Fibroblast of lung (primary cell): Measurements from ENCODE around the gene DPYD. TPM values are rescaled to one million over a fixed set of nuclear protein-coding genes. Genes with fewer than 3 reads are reported as not detected.

Experiments used
- DNase-seq, 2 donors: peaks; one replicate each; pipeline versions ENCODE4 v3.0.0 to v3.0.0-alpha.2; 2010; ENCODE audit warnings: low read depth in 2 of 2
- H2AFZ ChIP-seq: 2 replicates; pipeline ENCODE4 v1.5.1; 2012; ENCODE audit warnings: low read length, control low read depth, inconsistent platforms
- H3K27ac ChIP-seq: 2 replicates; pipeline ENCODE4 v1.5.1; 2011; ENCODE audit warnings: low read length, control low read depth; ENCODE audit not compliant: insufficient read depth
- H3K27me3 ChIP-seq: 2 replicates; pipeline ENCODE4 v1.5.1; 2011; ENCODE audit warnings: mild to moderate bottlenecking, low read length; ENCODE audit not compliant: control insufficient read depth, insufficient read depth
- H3K36me3 ChIP-seq: 2 replicates; pipeline ENCODE4 v1.5.1; 2011; ENCODE audit warnings: low read length; ENCODE audit not compliant: control insufficient read depth, insufficient read depth
- H3K4me1 ChIP-seq: 2 replicates; pipeline ENCODE4 v1.5.1; 2011; ENCODE audit warnings: low read length; ENCODE audit not compliant: control insufficient read depth, insufficient read depth; ENCODE audit errors: extremely low read depth
- H3K4me2 ChIP-seq: 2 replicates; pipeline ENCODE4 v1.5.1; 2011; ENCODE audit warnings: low read length, control low read depth; ENCODE audit not compliant: insufficient read depth; ENCODE audit errors: extremely low read depth
- H3K4me3 ChIP-seq, 4 experiments: fragments of 200-600 bp in 1 of 4; sonication (generic) in 1 of 4; replicated peaks in 1 of 4; 2 replicates each; pipeline ENCODE4 v1.5.1; 2011 to 2016; ENCODE audit warnings: low read length in 4 of 4, low read depth in 3 of 4, mild to moderate bottlenecking in 3 of 4, control low read depth in 2 of 4, inconsistent platforms in 1 of 4, mixed read lengths in 1 of 4; ENCODE audit not compliant: insufficient read depth in 1 of 4; ENCODE audit errors: control extremely low read depth in 1 of 4
- H3K79me2 ChIP-seq: 2 replicates; pipeline ENCODE4 v1.5.1; 2012; ENCODE audit warnings: mild to moderate bottlenecking, low read length, inconsistent platforms; ENCODE audit not compliant: control insufficient read depth, insufficient read depth
- H3K9ac ChIP-seq: 2 replicates; pipeline ENCODE4 v1.5.1; 2011; ENCODE audit warnings: mild to moderate bottlenecking, low read length, control low read depth; ENCODE audit not compliant: insufficient read depth
- H3K9me3 ChIP-seq: 2 replicates; pipeline ENCODE4 v1.5.1; 2012; ENCODE audit warnings: low read depth, low read length; ENCODE audit not compliant: control insufficient read depth, insufficient read depth
- H4K20me1 ChIP-seq: 2 replicates; pipeline ENCODE4 v1.5.1; 2011; ENCODE audit warnings: low read length; ENCODE audit not compliant: control insufficient read depth, insufficient read depth; ENCODE audit errors: extremely low read depth
- EZH2 ChIP-seq: IDR thresholded peaks from 2 replicates; pipeline ENCODE4 v1.5.1; 2012; ENCODE audit warnings: low read length, control low read depth, mild to moderate bottlenecking; ENCODE audit errors: missing control alignments
- polyA plus RNA-seq, 2 donors: library from polyadenylated mRNA; depleted of rRNA in 1 of 2; stranded (reverse) in 1 of 2; unstranded in 1 of 2; fragments of >200 nt; gene quantifications; 2 replicates each; pipeline ENCODE4 v1.2.1, GENCODE V29; 2011 to 2012; ENCODE audit warnings: missing spikeins in 1 of 2
- total RNA-seq: library from RNA; depleted of rRNA; stranded (reverse); fragments of >200 nt; gene quantifications from 2 replicates; pipeline ENCODE4 v1.2.1, GENCODE V29; 2014
- TF ChIP-seq, protein P1 (sequence below), 2 donors: IDR thresholded peaks in 1 of 2; conservative IDR thresholded peaks in 1 of 2; 1 replicate in 1 of 2; 2 replicates in 1 of 2; pipeline ENCODE4 v1.5.1; 2011 to 2012; ENCODE audit warnings: low read length in 2 of 2, control low read depth in 1 of 2, inconsistent platforms in 1 of 2, low read depth in 1 of 2, mild to moderate bottlenecking in 1 of 2

Gene DPYD
- total and polyA plus RNA-seq, 2 donors (not counting 1 experiment from before 2014, with no cell fraction given), result 32.0 to 63.1 TPM

GRCh38 chr1:97827887-97828286 lies 92.9 kb downstream of the DPYD start:
- DNase-seq, result peak in 1 of 2 donors; percentile 53
- H3K4me3 ChIP-seq, result no peak overlapping the region
- no peaks in the 10 kb centered on the region for H3K79me2 ChIP-seq
- no peaks in the 10 kb centered on the region for H3K9me3 ChIP-seq
- no peak overlapping the region for H3K27ac ChIP-seq
- no peaks in the 10 kb centered on the region for H3K27me3 ChIP-seq
- H3K36me3 ChIP-seq, result no peaks in the 10 kb centered on the region
- TF ChIP-seq EZH2, result no peak
- TF ChIP-seq, protein P1, sequence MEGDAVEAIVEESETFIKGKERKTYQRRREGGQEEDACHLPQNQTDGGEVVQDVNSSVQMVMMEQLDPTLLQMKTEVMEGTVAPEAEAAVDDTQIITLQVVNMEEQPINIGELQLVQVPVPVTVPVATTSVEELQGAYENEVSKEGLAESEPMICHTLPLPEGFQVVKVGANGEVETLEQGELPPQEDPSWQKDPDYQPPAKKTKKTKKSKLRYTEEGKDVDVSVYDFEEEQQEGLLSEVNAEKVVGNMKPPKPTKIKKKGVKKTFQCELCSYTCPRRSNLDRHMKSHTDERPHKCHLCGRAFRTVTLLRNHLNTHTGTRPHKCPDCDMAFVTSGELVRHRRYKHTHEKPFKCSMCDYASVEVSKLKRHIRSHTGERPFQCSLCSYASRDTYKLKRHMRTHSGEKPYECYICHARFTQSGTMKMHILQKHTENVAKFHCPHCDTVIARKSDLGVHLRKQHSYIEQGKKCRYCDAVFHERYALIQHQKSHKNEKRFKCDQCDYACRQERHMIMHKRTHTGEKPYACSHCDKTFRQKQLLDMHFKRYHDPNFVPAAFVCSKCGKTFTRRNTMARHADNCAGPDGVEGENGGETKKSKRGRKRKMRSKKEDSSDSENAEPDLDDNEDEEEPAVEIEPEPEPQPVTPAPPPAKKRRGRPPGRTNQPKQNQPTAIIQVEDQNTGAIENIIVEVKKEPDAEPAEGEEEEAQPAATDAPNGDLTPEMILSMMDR (conservative IDR thresholded peaks at IDR 0.05 in 1 of 2, IDR thresholded peaks at IDR 0.05 in 1 of 2; ENCODE audit: low read depth in 1 of 2, low read length in 2 of 2), result no peak
- no peak overlapping the region for H3K9ac ChIP-seq
- no peak overlapping the region for H3K4me2 ChIP-seq
- H3K4me1 ChIP-seq, result no peaks in the 10 kb centered on the region
- no peak overlapping the region for H2AFZ ChIP-seq
- H4K20me1 ChIP-seq, result no peaks in the 10 kb centered on the region

DNA sequence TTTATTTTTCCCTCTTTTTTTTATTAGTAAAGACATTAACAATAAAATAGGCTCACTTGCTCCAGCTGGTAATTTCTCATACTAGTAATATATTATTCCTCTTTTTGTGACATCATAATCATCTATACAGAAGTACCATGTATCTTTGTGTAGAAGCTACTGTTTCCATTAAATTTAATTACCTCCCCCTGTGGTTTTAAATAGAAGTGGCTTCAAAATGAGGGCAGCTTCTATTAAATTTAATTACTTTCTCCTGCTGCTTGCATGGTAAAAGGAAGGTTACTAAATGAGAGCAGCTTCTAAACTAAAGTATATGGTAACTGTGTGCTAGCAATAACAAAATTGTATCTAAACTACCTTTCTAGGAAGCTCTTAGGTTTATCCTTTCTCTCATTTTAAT lies 94.0 kb downstream of the DPYD start:
- Histone ChIP-seq H3K4me1 (no peaks in the 10 kb centered on the region), H3K27ac (no peak overlapping the region), H3K27me3 (no peaks in the 10 kb centered on the region), H3K79me2 (no peaks in the 10 kb centered on the region), H3K4me3 (no peak overlapping the region), H2AFZ (no peak overlapping the region), H3K9ac (no peak overlapping the region), H3K36me3 (no peaks in the 10 kb centered on the region), H3K4me2 (no peak overlapping the region), H3K9me3 (no peaks in the 10 kb centered on the region), H4K20me1 (no peaks in the 10 kb centered on the region)
- DNase-seq, result no peak
- TF ChIP-seq, protein P1 (conservative IDR thresholded peaks at IDR 0.05 in 1 of 2, IDR thresholded peaks at IDR 0.05 in 1 of 2; ENCODE audit: low read depth in 1 of 2, low read length in 2 of 2), result no peak
- no peak for TF ChIP-seq EZH2

GRCh38 chr1:97824624-97825023 lies 96.2 kb downstream of the DPYD start:
- no peak overlapping the region for H3K4me3 ChIP-seq
- H3K79me2 ChIP-seq, result no peaks in the 10 kb centered on the region
- H3K27ac ChIP-seq, result no peak overlapping the region
- TF ChIP-seq EZH2, result no peak
- TF ChIP-seq, protein P1 (conservative IDR thresholded peaks at IDR 0.05 in 1 of 2, IDR thresholded peaks at IDR 0.05 in 1 of 2; ENCODE audit: low read depth in 1 of 2, low read length in 2 of 2), result no peak
- no peak overlapping the region for H2AFZ ChIP-seq
- H3K9me3 ChIP-seq, result no peaks in the 10 kb centered on the region
- H3K4me2 ChIP-seq, result no peak overlapping the region
- H4K20me1 ChIP-seq, result no peaks in the 10 kb centered on the region
- DNase-seq, result no peak
- no peak overlapping the region for H3K9ac ChIP-seq
- H3K27me3 ChIP-seq, result no peaks in the 10 kb centered on the region
- no peaks in the 10 kb centered on the region for H3K4me1 ChIP-seq
- no peaks in the 10 kb centered on the region for H3K36me3 ChIP-seq
